HepG2 (cell line): Measurements from ENCODE around the gene HDAC10. TPM values are rescaled to one million over a fixed set of nuclear protein-coding genes. Genes with fewer than 3 reads are reported as not detected.
A peak's percentile ranks its signal among the peaks of the same experiment; 100 is the strongest.

ENCODE experiments used
- ATAC-seq: fragments of 200-7000 bp; cut with Tn5 transposase; 3 replicates; pipeline ENCODE4 v1.9.1; 2020; ENCODE audit warnings: mild to moderate bottlenecking, moderate library complexity
- BruUV-seq: library from RNA; stranded (reverse); fragments of 400-500 nt; replicated peaks from 2 replicates; lab custom pipeline; 2021; lab: Mats Ljungman, UMichigan
- CTCF ChIA-PET: fragments of 300-600 bp; formaldehyde crosslinking; extraction: SDS; loops from one replicate; lab custom pipeline; 2021; ENCODE audit warnings: low total read pairs, inconsistent platforms, low intra/inter-chr PET ratio; lab: Yijun Ruan, JAX
- POLR2A ChIA-PET: fragments of 350-600 bp; sonication (Branson Sonifier 250); formaldehyde crosslinking; loops from one replicate; lab custom pipeline; 2020; ENCODE audit warnings: antibody characterized with exemption, inconsistent platforms; lab: Yijun Ruan, JAX
- DNase-seq: peaks from one replicate; pipeline ENCODE4 v3.0.0-alpha.2; 2015; ENCODE audit warnings: low spot score
- FAIRE-seq: peaks from 3 replicates; lab custom pipeline; 2011; peaks lifted over from hg19 to GRCh38; lab: Jason Lieb, UNC
- H2AFZ ChIP-seq: one replicate; pipeline ENCODE4 v1.6.1; 2011; ENCODE audit warnings: low read length, inconsistent platforms
- H3K27ac ChIP-seq: fragments of 300-600 bp; 3 replicates; pipeline ENCODE4 v1.8.0; 2011; ENCODE audit warnings: mixed run types, mild to moderate bottlenecking, mixed read lengths, low read length, inconsistent platforms; ENCODE audit not compliant: insufficient read depth; ENCODE audit errors: extremely low read length
- H3K27me3 ChIP-seq, 2 experiments: fragments of 200-600 bp in 1 of 2; 2 replicates in 1 of 2; 3 replicates in 1 of 2; pipeline versions ENCODE4 v1.6.0 to v1.8.0; 2011; ENCODE audit warnings: low read length in 2 of 2, mild to moderate bottlenecking in 2 of 2, moderate library complexity in 2 of 2, inconsistent platforms in 1 of 2; ENCODE audit not compliant: insufficient read depth in 2 of 2, control insufficient read depth in 1 of 2
- H3K36me3 ChIP-seq, 2 experiments: fragments of 200-600 bp in 1 of 2; replicated peaks in 1 of 2; 2 replicates in 1 of 2; 3 replicates in 1 of 2; pipeline versions ENCODE4 v1.5.1 to v1.8.0; 2011; ENCODE audit warnings: low read length in 2 of 2, inconsistent platforms in 1 of 2; ENCODE audit not compliant: insufficient read depth in 2 of 2, control insufficient read depth in 1 of 2
- H3K4me1 ChIP-seq: 2 replicates; pipeline ENCODE4 v1.5.1; 2012; ENCODE audit warnings: low read length, inconsistent platforms; ENCODE audit not compliant: insufficient read depth
- H3K4me2 ChIP-seq: 2 replicates; pipeline ENCODE4 v1.6.0; 2011; ENCODE audit warnings: low read depth, low read length, inconsistent platforms
- H3K4me3 ChIP-seq, 3 experiments: fragments of 200-600 bp in 1 of 3; sonication (generic), shearing (Covaris generic) in 1 of 3; replicated peaks in 1 of 3; 2 replicates each; pipeline ENCODE4 v1.5.1; 2011 to 2016; ENCODE audit warnings: low read length in 3 of 3, inconsistent platforms in 2 of 3, low read depth in 2 of 3, mild to moderate bottlenecking in 2 of 3, control low read depth in 1 of 3, mixed read lengths in 1 of 3; ENCODE audit not compliant: insufficient read depth in 1 of 3
- H3K79me2 ChIP-seq: one replicate; pipeline ENCODE4 v1.6.1; 2011; ENCODE audit warnings: low read length, inconsistent platforms; ENCODE audit not compliant: insufficient read depth
- H3K9ac ChIP-seq: 2 replicates; pipeline ENCODE4 v1.6.0; 2011; ENCODE audit warnings: mild to moderate bottlenecking, low read depth, low read length, inconsistent platforms; ENCODE audit not compliant: insufficient read depth
- H3K9me3 ChIP-seq: 2 replicates; pipeline ENCODE4 v1.5.1; 2012; ENCODE audit warnings: mild to moderate bottlenecking, low read length
- H4K20me1 ChIP-seq: 2 replicates; pipeline ENCODE4 v1.6.0; 2011; ENCODE audit warnings: inconsistent platforms, mild to moderate bottlenecking, low read length, moderate library complexity; ENCODE audit not compliant: insufficient read depth
- AGO1 ChIP-seq: fragments of 200-400 bp; formaldehyde crosslinking; IDR thresholded peaks from 2 replicates; pipeline ENCODE4 v1.6.1; 2017; ENCODE audit warnings: mild to moderate bottlenecking, low read depth, low read length, moderate library complexity; ENCODE audit not compliant: poor library complexity, severe bottlenecking
- BORCS8-MEF2B ChIP-seq: sonication (generic); formaldehyde crosslinking; IDR thresholded peaks from 2 replicates; pipeline ENCODE4 v1.8.0; 2022; ENCODE audit warnings: mild to moderate bottlenecking, missing genetic modification reagents
- HNRNPLL ChIP-seq: fragments of 200-400 bp; formaldehyde crosslinking; IDR thresholded peaks from 2 replicates; pipeline ENCODE4 v1.6.1; 2017; ENCODE audit warnings: mild to moderate bottlenecking, low read depth, low read length; ENCODE audit not compliant: poor library complexity, severe bottlenecking
- KDM1A ChIP-seq: IDR thresholded peaks from 2 replicates; pipeline ENCODE4 v1.6.1; 2016; ENCODE audit warnings: missing compliant biosample characterization
- ZNF547 ChIP-seq: sonication (generic); formaldehyde crosslinking; IDR thresholded peaks from 2 replicates; pipeline ENCODE4 v1.5.1; 2020; ENCODE audit warnings: mild to moderate bottlenecking, missing genetic modification reagents
- ZNF747 ChIP-seq: sonication (generic); formaldehyde crosslinking; IDR thresholded peaks from 2 replicates; pipeline ENCODE4 v1.8.1; 2023; ENCODE audit warnings: missing genetic modification reagents, mild to moderate bottlenecking, borderline replicate concordance
- WGBS: methylation state at CpG from one replicate; pipeline ENCODE4 v1.1.6; 2017; ENCODE audit warnings: low lambda C conversion rate; 5-methylcytosine and 5-hydroxymethylcytosine counted together
- in situ Hi-C: cut with HindIII; loops from 2 replicates; pipeline ENCODE4 v1.10.0; 2017; ENCODE audit warnings: low pct_unique_long_range_greater_than_20kb; ENCODE audit not compliant: extremely low pct_ligation_motif_present
- intact Hi-C: fragments of 100-400 bp; cut with micrococcal nuclease; formaldehyde crosslinking; loops from one replicate; pipeline ENCODE4 v1.10.0; 2022; ENCODE audit not compliant: unreplicated experiment
- polyA plus RNA-seq, 8 experiments: library from polyadenylated mRNA; depleted of rRNA in 3 of 8; stranded (reverse) in 7 of 8; unstranded in 1 of 8; fragments of >200 nt; fragmentation: Illumina TruSeq in 4 of 8; extraction: Trizol in 4 of 8; gene quantifications; 2 replicates each; pipeline versions ENCODE4 v1.2.1 to v1.2.3, GENCODE V29; 2011 to 2016; ENCODE audit warnings: low read depth in 4 of 8, missing spikeins in 1 of 8, mixed read lengths in 1 of 8; ENCODE audit not compliant: insufficient read depth in 1 of 8
- total RNA-seq, 5 experiments: library from RNA; depleted of rRNA; stranded (reverse); fragments of >200 nt; fragmentation: Illumina TruSeq; extraction: Trizol; gene quantifications; 2 replicates each; pipeline ENCODE4 v1.2.3, GENCODE V29; 2016; ENCODE audit warnings: low read depth in 1 of 5
- TF ChIP-seq, protein P1 (sequence below): sonication (generic); formaldehyde crosslinking; IDR thresholded peaks from 2 replicates; pipeline ENCODE4 v1.5.1; 2020; ENCODE audit warnings: mild to moderate bottlenecking, missing genetic modification reagents, moderate library complexity
- TF ChIP-seq, protein P2 (sequence below): sonication (generic); formaldehyde crosslinking; IDR thresholded peaks from 2 replicates; pipeline ENCODE4 v1.4.0; 2020; ENCODE audit warnings: missing genetic modification reagents
- TF ChIP-seq, protein P3 (sequence below): sonication (generic); formaldehyde crosslinking; IDR thresholded peaks from 2 replicates; pipeline ENCODE4 v1.4.0; 2020; ENCODE audit warnings: mild to moderate bottlenecking, missing genetic modification reagents
- TF ChIP-seq, protein P4 (sequence below): sonication (generic); formaldehyde crosslinking; IDR thresholded peaks from 2 replicates; pipeline ENCODE4 v1.4.0; 2020; ENCODE audit warnings: missing genetic modification reagents
- TF ChIP-seq, protein P5 (sequence below): IDR thresholded peaks from 2 replicates; pipeline ENCODE4 v1.6.1; 2012; ENCODE audit warnings: inconsistent platforms

The HDAC10 gene
- total and polyA plus RNA-seq, 2 of the 13 experiments (the other 11 are each of a cell fraction or from before 2014, with no cell fraction given), result 13.9 to 14.9 TPM

DNA sequence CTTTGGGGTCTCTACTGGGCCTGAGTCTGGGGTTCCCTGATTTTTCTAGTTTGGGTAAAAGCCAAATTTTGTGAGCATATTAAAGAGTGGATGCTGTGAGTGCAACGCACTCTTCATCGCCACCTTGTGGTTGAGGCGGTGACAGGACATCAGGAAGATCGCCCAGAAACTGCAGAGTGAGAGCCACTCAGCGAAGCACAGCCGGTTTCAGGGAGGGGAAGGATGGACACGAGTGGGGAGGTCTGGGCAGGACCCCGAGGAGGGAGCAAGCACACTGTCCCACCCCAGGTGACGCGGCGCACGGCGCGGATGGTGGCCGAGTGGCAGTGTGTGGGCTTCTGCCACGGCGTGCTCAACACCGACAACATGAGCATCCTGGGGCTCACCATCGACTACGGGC lies 41.2 kb downstream of the HDAC10 start (continued):
- TF ChIP-seq, protein P1, sequence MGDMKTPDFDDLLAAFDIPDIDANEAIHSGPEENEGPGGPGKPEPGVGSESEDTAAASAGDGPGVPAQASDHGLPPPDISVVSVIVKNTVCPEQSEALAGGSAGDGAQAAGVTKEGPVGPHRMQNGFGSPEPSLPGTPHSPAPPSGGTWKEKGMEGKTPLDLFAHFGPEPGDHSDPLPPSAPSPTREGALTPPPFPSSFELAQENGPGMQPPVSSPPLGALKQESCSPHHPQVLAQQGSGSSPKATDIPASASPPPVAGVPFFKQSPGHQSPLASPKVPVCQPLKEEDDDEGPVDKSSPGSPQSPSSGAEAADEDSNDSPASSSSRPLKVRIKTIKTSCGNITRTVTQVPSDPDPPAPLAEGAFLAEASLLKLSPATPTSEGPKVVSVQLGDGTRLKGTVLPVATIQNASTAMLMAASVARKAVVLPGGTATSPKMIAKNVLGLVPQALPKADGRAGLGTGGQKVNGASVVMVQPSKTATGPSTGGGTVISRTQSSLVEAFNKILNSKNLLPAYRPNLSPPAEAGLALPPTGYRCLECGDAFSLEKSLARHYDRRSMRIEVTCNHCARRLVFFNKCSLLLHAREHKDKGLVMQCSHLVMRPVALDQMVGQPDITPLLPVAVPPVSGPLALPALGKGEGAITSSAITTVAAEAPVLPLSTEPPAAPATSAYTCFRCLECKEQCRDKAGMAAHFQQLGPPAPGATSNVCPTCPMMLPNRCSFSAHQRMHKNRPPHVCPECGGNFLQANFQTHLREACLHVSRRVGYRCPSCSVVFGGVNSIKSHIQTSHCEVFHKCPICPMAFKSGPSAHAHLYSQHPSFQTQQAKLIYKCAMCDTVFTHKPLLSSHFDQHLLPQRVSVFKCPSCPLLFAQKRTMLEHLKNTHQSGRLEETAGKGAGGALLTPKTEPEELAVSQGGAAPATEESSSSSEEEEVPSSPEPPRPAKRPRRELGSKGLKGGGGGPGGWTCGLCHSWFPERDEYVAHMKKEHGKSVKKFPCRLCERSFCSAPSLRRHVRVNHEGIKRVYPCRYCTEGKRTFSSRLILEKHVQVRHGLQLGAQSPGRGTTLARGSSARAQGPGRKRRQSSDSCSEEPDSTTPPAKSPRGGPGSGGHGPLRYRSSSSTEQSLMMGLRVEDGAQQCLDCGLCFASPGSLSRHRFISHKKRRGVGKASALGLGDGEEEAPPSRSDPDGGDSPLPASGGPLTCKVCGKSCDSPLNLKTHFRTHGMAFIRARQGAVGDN (CRISPR knock-in tag), result peak; percentile 36; the same call in 1 of the 2 replicates
- TF ChIP-seq, protein P2, sequence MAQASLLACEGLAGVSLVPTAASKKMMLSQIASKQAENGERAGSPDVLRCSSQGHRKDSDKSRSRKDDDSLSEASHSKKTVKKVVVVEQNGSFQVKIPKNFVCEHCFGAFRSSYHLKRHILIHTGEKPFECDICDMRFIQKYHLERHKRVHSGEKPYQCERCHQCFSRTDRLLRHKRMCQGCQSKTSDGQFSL (CRISPR knock-in tag), result 0 out of 2 replicates have a peak, but pooled peaks have one; percentile 41

DNA sequence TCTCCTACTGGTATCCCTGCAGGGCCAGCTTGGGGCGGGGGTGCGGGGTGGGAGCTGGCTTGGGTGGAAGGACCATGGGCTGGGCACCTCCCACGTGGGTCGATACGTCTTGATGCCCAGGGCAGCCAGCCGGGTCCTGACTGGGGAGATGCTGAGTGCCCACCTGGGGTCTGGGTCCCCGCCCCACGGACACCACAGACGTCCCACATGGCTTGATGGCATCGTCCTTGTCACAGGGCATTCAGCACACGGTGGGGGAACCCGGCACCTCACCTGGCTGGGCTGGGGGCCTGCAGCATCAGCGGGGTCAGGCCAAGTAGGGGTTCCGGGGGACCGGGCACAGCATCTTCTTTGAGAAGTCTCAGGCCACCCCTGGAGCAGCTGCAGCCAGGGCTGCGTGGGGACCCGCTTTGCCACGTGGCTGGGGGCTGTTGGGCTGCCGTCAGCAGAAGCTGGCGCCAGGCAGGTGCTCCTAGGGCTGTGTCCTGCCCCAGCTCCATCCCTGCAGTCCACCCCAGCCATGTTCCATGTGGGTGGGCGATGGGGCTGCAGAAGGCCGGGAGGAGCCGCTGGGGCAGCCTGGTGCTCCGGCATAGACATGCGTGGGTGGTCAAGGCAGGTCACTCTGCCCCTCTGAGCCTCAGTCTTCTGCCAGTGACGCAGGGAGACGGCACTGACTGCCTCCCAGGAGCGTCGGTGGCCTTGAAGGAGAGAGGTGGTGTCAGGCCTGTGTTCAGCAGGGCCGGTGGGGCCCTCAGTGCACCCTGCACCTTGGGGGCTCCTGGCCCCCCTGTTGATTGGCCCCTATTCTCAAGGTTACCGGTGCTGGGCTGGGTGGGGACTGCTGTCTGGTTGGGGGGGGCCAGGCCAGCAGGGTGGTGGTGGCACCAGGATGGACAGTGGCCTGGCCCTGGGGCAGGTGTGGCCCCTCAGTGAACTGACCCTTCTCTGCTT lies 41.8 kb downstream of the HDAC10 start:
- no peak overlapping the region for H3K9ac ChIP-seq
- ATAC-seq, result peak; percentile 19
- H4K20me1 ChIP-seq, result no peaks in the 10 kb centered on the region; the same call in 1 of the 2 replicates
- intact Hi-C loops, result loop anchor here (1.0 kb wide), 1 partner anchor 60 kb away; no protein-coding TSS in a partner anchor
- peaks cover 10 to 42% of the 10 kb centered on the region in 2 experiments; a peak in 4 of 5 replicates for H3K36me3 ChIP-seq
- peaks cover 19% of the 10 kb centered on the region; the same call in 1 of the 2 replicates for H3K4me1 ChIP-seq
- no peak overlapping the region for H2AFZ ChIP-seq
- no peaks in the 10 kb centered on the region for H3K9me3 ChIP-seq
- no peak for DNase-seq
- BruUV-seq, result no TSS peak
- H3K4me2 ChIP-seq, result no peak overlapping the region
- no peak overlapping the region for H3K4me3 ChIP-seq
- H3K27me3 ChIP-seq, result no peaks in the 10 kb centered on the region
- in situ Hi-C loops, result loop anchor here (5.0 kb wide), 1 partner anchor 62 kb away; no protein-coding TSS in a partner anchor
- FAIRE-seq, result no peak
- POLR2A ChIA-PET, result no interaction called here
- WGBS, result 81% methylated on average over 3 of the region's 31 CpGs
- CTCF ChIA-PET, result interaction anchor here (1.7 to 2.5 kb wide), 2 partner anchors 40 to 61 kb away, joined by 3 to 39 read pairs; no protein-coding TSS in a partner anchor
- H3K27ac ChIP-seq, result no peak overlapping the region
- H3K79me2 ChIP-seq, result peaks cover 21% of the 10 kb centered on the region
- no peak for TF ChIP-seq ZNF547 (CRISPR knock-in tag)
- peak; percentile 60 for TF ChIP-seq AGO1
- TF ChIP-seq, protein P3, sequence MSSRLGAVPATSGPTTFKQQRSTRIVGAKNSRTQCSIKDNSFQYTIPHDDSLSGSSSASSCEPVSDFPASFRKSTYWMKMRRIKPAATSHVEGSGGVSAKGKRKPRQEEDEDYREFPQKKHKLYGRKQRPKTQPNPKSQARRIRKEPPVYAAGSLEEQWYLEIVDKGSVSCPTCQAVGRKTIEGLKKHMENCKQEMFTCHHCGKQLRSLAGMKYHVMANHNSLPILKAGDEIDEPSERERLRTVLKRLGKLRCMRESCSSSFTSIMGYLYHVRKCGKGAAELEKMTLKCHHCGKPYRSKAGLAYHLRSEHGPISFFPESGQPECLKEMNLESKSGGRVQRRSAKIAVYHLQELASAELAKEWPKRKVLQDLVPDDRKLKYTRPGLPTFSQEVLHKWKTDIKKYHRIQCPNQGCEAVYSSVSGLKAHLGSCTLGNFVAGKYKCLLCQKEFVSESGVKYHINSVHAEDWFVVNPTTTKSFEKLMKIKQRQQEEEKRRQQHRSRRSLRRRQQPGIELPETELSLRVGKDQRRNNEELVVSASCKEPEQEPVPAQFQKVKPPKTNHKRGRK (CRISPR knock-in tag), result no peak
- no peak for TF ChIP-seq KDM1A (CRISPR knock-in tag)
- TF ChIP-seq, protein P4, sequence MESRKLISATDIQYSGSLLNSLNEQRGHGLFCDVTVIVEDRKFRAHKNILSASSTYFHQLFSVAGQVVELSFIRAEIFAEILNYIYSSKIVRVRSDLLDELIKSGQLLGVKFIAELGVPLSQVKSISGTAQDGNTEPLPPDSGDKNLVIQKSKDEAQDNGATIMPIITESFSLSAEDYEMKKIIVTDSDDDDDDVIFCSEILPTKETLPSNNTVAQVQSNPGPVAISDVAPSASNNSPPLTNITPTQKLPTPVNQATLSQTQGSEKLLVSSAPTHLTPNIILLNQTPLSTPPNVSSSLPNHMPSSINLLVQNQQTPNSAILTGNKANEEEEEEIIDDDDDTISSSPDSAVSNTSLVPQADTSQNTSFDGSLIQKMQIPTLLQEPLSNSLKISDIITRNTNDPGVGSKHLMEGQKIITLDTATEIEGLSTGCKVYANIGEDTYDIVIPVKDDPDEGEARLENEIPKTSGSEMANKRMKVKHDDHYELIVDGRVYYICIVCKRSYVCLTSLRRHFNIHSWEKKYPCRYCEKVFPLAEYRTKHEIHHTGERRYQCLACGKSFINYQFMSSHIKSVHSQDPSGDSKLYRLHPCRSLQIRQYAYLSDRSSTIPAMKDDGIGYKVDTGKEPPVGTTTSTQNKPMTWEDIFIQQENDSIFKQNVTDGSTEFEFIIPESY (CRISPR knock-in tag), result no peak
- TF ChIP-seq ZNF747, result no peak
- TF ChIP-seq, protein P5, sequence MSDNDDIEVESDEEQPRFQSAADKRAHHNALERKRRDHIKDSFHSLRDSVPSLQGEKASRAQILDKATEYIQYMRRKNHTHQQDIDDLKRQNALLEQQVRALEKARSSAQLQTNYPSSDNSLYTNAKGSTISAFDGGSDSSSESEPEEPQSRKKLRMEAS, result no peak
- peak; percentile 6 for TF ChIP-seq HNRNPLL
- no peak for TF ChIP-seq BORCS8-MEF2B (CRISPR knock-in tag)
